Activated CD8-positive, alpha-beta T cell treated with anti-CD3 and anti-CD28 coated beads, Interleukin-2, amount 10 ng/mL, durations not matched to agents 7 days and 5 days (primary cell): ENCODE data around the gene MT1F. TPM values are rescaled to one million over a fixed set of nuclear protein-coding genes. Genes with fewer than 3 reads are reported as not detected.

Experiments used
- ATAC-seq: fragments of 150-1000 bp; cut with Tn5 transposase; one replicate; pipeline ENCODE4 v1.10.0; 2021; ENCODE audit warnings: moderate library complexity
- CTCF ChIA-PET: fragments of 350-600 bp; sonication (Branson Sonifier 250); formaldehyde crosslinking; loops from one replicate; lab custom pipeline; 2021; ENCODE audit warnings: antibody characterized with exemption; lab: Charles Lee
- POLR2A ChIA-PET: fragments of 350-600 bp; sonication (Branson Sonifier 250); formaldehyde crosslinking; loops from one replicate; lab custom pipeline; 2021; ENCODE audit warnings: antibody characterized with exemption; lab: Charles Lee
- DNase-seq: peaks from one replicate; pipeline ENCODE4 v3.0.0-alpha.2; 2020
- H3K27ac Mint-ChIP-seq: one replicate; pipeline ENCODE4 v1.8.0; 2021; ENCODE audit warnings: mild to moderate bottlenecking, mixed read lengths
- H3K27me3 Mint-ChIP-seq: one replicate; pipeline ENCODE4 v1.8.0; 2021; ENCODE audit warnings: low read depth, mixed read lengths
- H3K36me3 Mint-ChIP-seq: one replicate; pipeline ENCODE4 v1.8.0; 2021; ENCODE audit warnings: low read depth, mixed read lengths
- H3K4me1 Mint-ChIP-seq: one replicate; pipeline ENCODE4 v1.8.0; 2021; ENCODE audit warnings: low read depth, mixed read lengths
- H3K4me3 Mint-ChIP-seq: one replicate; pipeline ENCODE4 v1.8.0; 2021; ENCODE audit warnings: mild to moderate bottlenecking, mixed read lengths
- H3K9me3 Mint-ChIP-seq: one replicate; pipeline ENCODE4 v1.8.0; 2022; ENCODE audit warnings: mixed read lengths; ENCODE audit not compliant: insufficient read depth
- total RNA-seq, 2 experiments: library from RNA; stranded (reverse); gene quantifications; one replicate each; pipeline ENCODE4 v1.2.3, GENCODE V29; 2021

The MT1F gene
- total RNA-seq, 2 experiments from 2014 or later = 25.8 to 28.0 TPM

DNA sequence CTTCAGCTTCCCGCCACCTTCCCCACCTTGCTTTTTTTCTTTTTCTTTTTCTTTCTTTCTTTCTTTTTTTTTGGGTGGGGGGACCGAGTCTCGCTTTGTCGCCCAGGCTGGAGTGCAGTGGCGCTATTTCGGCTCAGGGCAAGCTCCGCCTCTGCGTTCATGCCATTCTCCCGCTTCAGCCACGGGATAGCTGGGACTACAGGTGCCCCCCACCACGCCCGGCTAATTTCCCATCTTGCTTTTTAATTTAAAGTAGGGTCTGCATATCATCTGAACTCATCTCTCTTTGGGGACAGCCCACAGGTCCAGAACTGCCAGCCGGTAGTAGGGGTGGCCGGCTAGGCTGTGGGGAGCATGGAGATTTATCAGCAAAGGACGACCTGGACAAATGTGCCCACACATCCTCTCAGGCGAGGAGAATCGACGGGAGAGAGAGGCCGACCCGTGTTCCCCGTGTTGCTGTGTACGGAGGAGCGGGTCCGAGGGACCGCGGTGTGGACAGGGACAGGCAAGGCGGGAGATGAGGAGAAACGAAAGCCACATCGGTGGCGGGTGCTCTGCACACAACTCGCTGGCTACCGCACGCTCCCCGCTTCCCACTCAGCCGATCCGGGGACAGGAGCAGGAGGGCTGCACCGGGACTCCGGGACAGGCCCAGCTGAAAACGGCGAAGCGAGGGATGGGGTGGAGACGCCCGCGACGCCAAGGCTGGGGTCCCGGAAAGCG, 22.9 kb upstream of the MT1F start:
- CTCF ChIA-PET = interaction anchor here (1.5 kb wide), 1 partner anchor 67 kb away, joined by 3 read pairs; no protein-coding TSS in a partner anchor

GRCh38 chr16:56635441-56635967, 22.3 kb upstream of the MT1F start:
- Mint-ChIP-seq H3K4me3 (peak overlapping the region; percentile 40), H3K27ac (no peak overlapping the region)
- POLR2A ChIA-PET = interaction anchor here (0.6 to 1.7 kb wide), 2 partner anchors 10 to 60 kb away, joined by 3 to 6 read pairs; partner anchors contain the start of gene MT1E

More for the DNA sequence above, 22.9 kb upstream of the MT1F start:
- no peaks in the 10 kb centered on the region for H3K36me3 Mint-ChIP-seq
- H3K4me3 Mint-ChIP-seq = peak overlapping the region; percentile 30
- no peaks in the 10 kb centered on the region for H3K9me3 Mint-ChIP-seq
- POLR2A ChIA-PET = interaction anchor here (1.7 kb wide), 1 partner anchor 9 kb away, joined by 6 read pairs; the partner anchor contains the start of gene MT1E
- DNase-seq = no peak
- no peak overlapping the region for H3K27ac Mint-ChIP-seq
- peaks cover 38% of the 10 kb centered on the region for H3K4me1 Mint-ChIP-seq
- no peak for ATAC-seq
- peaks cover 91% of the 10 kb centered on the region for H3K27me3 Mint-ChIP-seq

GRCh38 chr16:56636616-56637413, 20.9 kb upstream of the MT1F start:
- H3K27me3 Mint-ChIP-seq = peaks cover 89% of the 10 kb centered on the region
- no peak overlapping the region for H3K27ac Mint-ChIP-seq
- no peak overlapping the region for H3K4me3 Mint-ChIP-seq
- H3K36me3 Mint-ChIP-seq = no peaks in the 10 kb centered on the region
- peaks cover 35% of the 10 kb centered on the region for H3K4me1 Mint-ChIP-seq
- CTCF ChIA-PET = interaction anchor here (0.7 kb wide), 1 partner anchor 11 kb away, joined by 3 read pairs; the partner anchor contains the start of gene MT1E
- POLR2A ChIA-PET = interaction anchor here (1.0 kb wide), 1 partner anchor 46 kb away, joined by 3 read pairs; no protein-coding TSS in a partner anchor
- ATAC-seq = no peak
- no peaks in the 10 kb centered on the region for H3K9me3 Mint-ChIP-seq
- DNase-seq = no peak

More at GRCh38 chr16:56635441-56635967, 22.3 kb upstream of the MT1F start:
- H3K27me3 Mint-ChIP-seq = peaks cover 91% of the 10 kb centered on the region
- H3K4me1 Mint-ChIP-seq = peaks cover 38% of the 10 kb centered on the region
- CTCF ChIA-PET = interaction anchor here (1.5 kb wide), 1 partner anchor 67 kb away, joined by 3 read pairs; no protein-coding TSS in a partner anchor
- ATAC-seq (peak; percentile 11), DNase-seq (no peak)
- no peaks in the 10 kb centered on the region for H3K9me3 Mint-ChIP-seq
- H3K36me3 Mint-ChIP-seq = no peaks in the 10 kb centered on the region

DNA sequence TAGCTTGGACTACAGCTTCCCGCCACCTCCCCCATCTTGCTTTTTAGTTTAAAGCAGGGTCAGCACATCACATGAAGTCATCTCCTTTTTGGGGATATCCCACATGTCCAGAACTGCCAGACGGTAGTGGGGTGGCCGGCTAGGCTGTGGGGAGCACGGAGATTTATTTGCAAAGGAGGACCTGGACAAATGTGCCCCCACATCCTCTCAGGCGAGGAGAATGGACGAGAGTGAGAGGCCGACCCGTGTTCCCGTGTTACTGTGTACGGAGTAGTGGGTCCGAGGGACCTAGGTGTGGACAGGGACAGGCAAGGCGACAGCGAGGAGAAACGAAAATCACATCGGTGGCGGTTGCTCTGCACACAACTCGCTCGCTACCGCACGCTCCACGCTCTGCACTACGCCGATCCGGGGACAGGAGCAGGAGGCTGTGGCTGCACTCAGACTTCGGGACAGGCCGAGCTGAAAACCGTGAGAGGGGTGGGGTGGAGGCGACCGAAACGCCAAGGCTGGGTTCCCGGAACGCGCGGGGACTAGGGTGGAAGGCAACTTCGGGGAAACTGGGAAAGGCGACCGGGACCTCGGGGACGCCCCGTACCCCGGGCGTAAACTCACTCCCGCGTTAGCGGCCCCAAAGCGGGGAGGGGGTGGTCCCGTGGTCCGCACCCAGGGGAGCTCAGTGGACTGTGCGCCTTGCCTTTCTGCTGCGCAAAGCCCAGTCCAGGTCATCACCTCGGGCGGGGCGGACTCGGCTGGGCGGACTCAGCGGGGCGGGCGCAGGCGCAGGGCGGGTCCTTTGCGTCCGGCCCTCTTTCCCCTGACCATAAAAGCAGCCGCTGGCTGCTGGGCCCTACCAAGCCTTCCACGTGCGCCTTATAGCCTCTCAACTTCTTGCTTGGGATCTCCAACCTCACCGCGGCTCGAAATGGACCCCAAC, 19.7 kb upstream of the MT1F start, which contains the start of gene MT1A:
Gene MT1A (plus strand): TSS at position 853 of the 937 bp plus-strand sequence. CDS start 73 bp downstream, at position 926.
- Mint-ChIP-seq H3K4me1 (peaks cover 38% of the 10 kb centered on the region), H3K27ac (no peak within 1 kb of the TSS), H3K9me3 (no peaks in the 10 kb centered on the region), H3K27me3 (peaks cover 88% of the 10 kb centered on the region), H3K36me3 (no peaks in the 10 kb centered on the region), H3K4me3 (peak within 1 kb of the TSS; percentile 62)
- ATAC-seq (peak; percentile 54), DNase-seq (no peak)
- CTCF ChIA-PET = interaction anchor here (0.9 kb wide), 1 partner anchor 64 kb away, joined by 3 read pairs; no protein-coding TSS in a partner anchor
- POLR2A ChIA-PET = no interaction called here

DNA sequence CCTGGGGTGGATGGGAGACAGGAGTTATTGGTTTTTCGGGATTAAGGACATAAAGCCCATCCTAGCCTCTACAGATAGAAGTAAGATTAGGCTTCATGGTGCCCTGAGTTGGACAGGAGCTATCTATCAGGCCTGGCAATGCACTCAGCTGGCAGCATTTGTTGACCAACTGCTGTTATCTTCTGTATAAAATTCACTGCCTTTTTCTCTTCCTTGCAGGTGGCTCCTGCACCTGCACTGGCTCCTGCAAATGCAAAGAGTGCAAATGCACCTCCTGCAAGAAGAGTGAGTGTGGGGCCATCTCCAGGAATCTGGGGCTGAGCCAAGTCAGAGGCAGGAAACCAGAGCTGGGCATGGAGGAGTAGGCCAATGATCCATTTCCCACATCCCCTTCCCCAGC, 18.7 kb upstream of the MT1F start:
- no peak for ATAC-seq
- Mint-ChIP-seq H3K4me3 (no peak overlapping the region), H3K9me3 (no peaks in the 10 kb centered on the region), H3K27me3 (peaks cover 81% of the 10 kb centered on the region), H3K4me1 (peaks cover 47% of the 10 kb centered on the region), H3K36me3 (no peaks in the 10 kb centered on the region), H3K27ac (no peak overlapping the region)
- ChIA-PET POLR2A (interaction anchor here (1.0 kb wide), 1 partner anchor 11 kb away, joined by 3 read pairs; no protein-coding TSS in a partner anchor), CTCF (no interaction called here)
- DNase-seq = no peak

GRCh38 chr16:56640076-56640475, 17.7 kb upstream of the MT1F start:
- ChIA-PET CTCF (interaction anchor here (0.9 kb wide), 1 partner anchor 61 kb away, joined by 4 read pairs; no protein-coding TSS in a partner anchor), POLR2A (interaction anchor here (1.0 to 1.9 kb wide), 2 partner anchors 12 to 15 kb away, joined by 3 to 7 read pairs; partner anchors contain the start of gene MT1E)
- Mint-ChIP-seq H3K4me1 (peaks cover 47% of the 10 kb centered on the region), H3K27me3 (peaks cover 73% of the 10 kb centered on the region), H3K36me3 (no peaks in the 10 kb centered on the region), H3K27ac (no peak overlapping the region), H3K9me3 (no peaks in the 10 kb centered on the region), H3K4me3 (no peak overlapping the region)
- DNase-seq = no peak
- ATAC-seq = no peak

GRCh38 chr16:56641166-56641565, 16.6 kb upstream of the MT1F start:
- no peak overlapping the region for H3K4me3 Mint-ChIP-seq
- no peaks in the 10 kb centered on the region for H3K36me3 Mint-ChIP-seq
- no peak for DNase-seq
- no peak overlapping the region for H3K27ac Mint-ChIP-seq
- H3K9me3 Mint-ChIP-seq = no peaks in the 10 kb centered on the region
- peaks cover 39% of the 10 kb centered on the region for H3K4me1 Mint-ChIP-seq
- peaks cover 72% of the 10 kb centered on the region for H3K27me3 Mint-ChIP-seq
- ATAC-seq = no peak
- ChIA-PET CTCF (interaction anchor here (0.6 to 3.6 kb wide), 5 partner anchors 11 to 64 kb away, joined by 3 to 19 read pairs (median 4); partner anchors contain the start of gene MT1X), POLR2A (interaction anchor here (1.9 kb wide), 1 partner anchor 16 kb away, joined by 7 read pairs; the partner anchor contains the start of gene MT1E)

DNA sequence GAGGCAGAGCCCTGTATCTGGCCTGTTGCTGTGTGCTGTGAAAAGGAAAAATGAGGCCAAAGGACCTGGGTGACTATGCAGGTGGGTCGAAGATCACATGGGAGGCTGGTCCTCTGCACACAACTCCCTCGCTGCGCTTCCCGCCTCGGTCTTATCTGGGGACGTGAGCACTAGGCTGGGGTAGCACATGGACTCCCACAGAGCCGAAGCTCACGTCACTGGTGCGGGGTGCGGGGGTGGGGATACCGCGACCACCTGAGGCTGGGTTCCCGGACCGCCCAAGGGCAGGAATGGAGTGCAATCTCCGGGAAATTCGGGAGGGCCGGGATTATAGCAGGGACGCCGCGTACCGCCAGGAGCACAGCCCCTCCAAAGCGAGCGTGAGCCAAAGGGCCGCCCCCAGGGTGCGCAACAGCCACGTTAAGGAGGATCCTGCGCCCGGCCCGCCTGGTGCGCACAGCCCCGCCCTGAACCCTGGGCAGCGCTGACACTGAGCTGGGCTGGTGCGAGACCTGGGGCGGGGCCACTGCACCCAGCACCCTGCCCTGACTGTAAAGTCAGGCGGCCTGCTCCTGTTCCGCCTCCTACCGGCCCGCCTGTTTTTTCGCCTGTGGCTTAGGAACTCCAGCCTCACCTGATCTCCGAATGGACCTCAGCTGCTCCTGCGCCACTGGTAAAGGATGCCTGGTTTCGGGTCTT, 14.5 kb upstream of the MT1F start:
- peak; percentile 87 for DNase-seq
- H3K4me3 Mint-ChIP-seq = peak overlapping the region; percentile 66
- ChIA-PET CTCF (interaction anchor here (0.8 to 5.4 kb wide), 27 partner anchors 9 to 129 kb away, joined by 3 to 34 read pairs (median 4); partner anchors contain the start of genes MT1B and MT2A), POLR2A (interaction anchor here (1.2 to 1.8 kb wide), 5 partner anchors 13 to 40 kb away, joined by 3 to 12 read pairs (median 4); partner anchors contain the start of genes MT1E, MT1F, MT1X and MT2A)
- no peak overlapping the region for H3K27ac Mint-ChIP-seq
- H3K36me3 Mint-ChIP-seq = no peaks in the 10 kb centered on the region
- ATAC-seq = peak; percentile 100
- H3K4me1 Mint-ChIP-seq = peaks cover 28% of the 10 kb centered on the region
- no peaks in the 10 kb centered on the region for H3K9me3 Mint-ChIP-seq
- peaks cover 69% of the 10 kb centered on the region for H3K27me3 Mint-ChIP-seq

GRCh38 chr16:56643833-56644232, 13.9 kb upstream of the MT1F start:
- no peaks in the 10 kb centered on the region for H3K9me3 Mint-ChIP-seq
- H3K27ac Mint-ChIP-seq = no peak overlapping the region
- H3K27me3 Mint-ChIP-seq = peaks cover 71% of the 10 kb centered on the region
- no peak for ATAC-seq
- ChIA-PET CTCF (interaction anchor here (0.8 to 5.4 kb wide), 26 partner anchors 9 to 130 kb away, joined by 3 to 34 read pairs (median 4); partner anchors contain the start of genes MT1B and MT2A), POLR2A (interaction anchor here (1.2 to 1.8 kb wide), 5 partner anchors 13 to 39 kb away, joined by 3 to 12 read pairs (median 4); partner anchors contain the start of genes MT1E, MT1F, MT1X and MT2A)
- H3K36me3 Mint-ChIP-seq = no peaks in the 10 kb centered on the region
- H3K4me3 Mint-ChIP-seq = peak overlapping the region; percentile 66
- peaks cover 25% of the 10 kb centered on the region for H3K4me1 Mint-ChIP-seq
- no peak for DNase-seq
